HepG2 (cell line): ENCODE results near the gene ZCCHC4. TPM values are rescaled to one million over a fixed set of nuclear protein-coding genes. Genes with fewer than 3 reads are reported as not detected.

Experiments used
- ARID2 ChIP-seq: sonication (generic); formaldehyde crosslinking; IDR thresholded peaks from 2 replicates; pipeline ENCODE4 v1.8.1; 2022; ENCODE audit warnings: mild to moderate bottlenecking, missing genetic modification reagents, borderline replicate concordance
- ATF5 ChIP-seq: sonication (generic); formaldehyde crosslinking; IDR thresholded peaks from 2 replicates; pipeline ENCODE4 v1.4.0; 2020; ENCODE audit warnings: mild to moderate bottlenecking, low read depth, missing genetic modification reagents
- ATF6 ChIP-seq: sonication (generic); formaldehyde crosslinking; conservative IDR thresholded peaks from 2 replicates; pipeline ENCODE4 v1.4.0; 2020; ENCODE audit warnings: missing genetic modification reagents
- ATM ChIP-seq: fragments of 450-650 bp; IDR thresholded peaks from 2 replicates; pipeline ENCODE4 v1.7.1; 2017; ENCODE audit warnings: mild to moderate bottlenecking, borderline replicate concordance
- DR1 ChIP-seq: sonication (generic); formaldehyde crosslinking; IDR thresholded peaks from 2 replicates; pipeline ENCODE4 v1.8.0; 2021; ENCODE audit warnings: mild to moderate bottlenecking, missing genetic modification reagents, inconsistent platforms
- HCFC1 ChIP-seq: fragments of 150-350 bp; IDR thresholded peaks from 2 replicates; pipeline ENCODE4 v1.6.1; 2014; ENCODE audit warnings: low read depth, low read length
- KLF9 ChIP-seq: IDR thresholded peaks from 2 replicates; pipeline ENCODE4 v1.6.1; 2016; ENCODE audit warnings: low read depth
- MAFK ChIP-seq, 2 experiments: IDR thresholded peaks in 1 of 2; conservative IDR thresholded peaks in 1 of 2; 2 replicates each; pipeline ENCODE4 v1.6.1; 2011; ENCODE audit warnings: improper control_type of control experiment in 2 of 2, low read length in 2 of 2
- SPEN ChIP-seq: sonication (generic); formaldehyde crosslinking; IDR thresholded peaks from 2 replicates; pipeline ENCODE4 v1.5.1; 2020; ENCODE audit warnings: low read depth, mild to moderate bottlenecking, missing genetic modification reagents
- ZNF20 ChIP-seq: sonication (generic); formaldehyde crosslinking; IDR thresholded peaks from 2 replicates; pipeline ENCODE4 v1.4.0; 2020; ENCODE audit warnings: mild to moderate bottlenecking, moderate library complexity, missing genetic modification reagents
- polyA plus RNA-seq, 8 experiments: library from polyadenylated mRNA; depleted of rRNA in 3 of 8; stranded (reverse) in 7 of 8; unstranded in 1 of 8; fragments of >200 nt; fragmentation: Illumina TruSeq in 4 of 8; extraction: Trizol in 4 of 8; gene quantifications; 2 replicates each; pipeline versions ENCODE4 v1.2.1 to v1.2.3, GENCODE V29; 2011 to 2016; ENCODE audit warnings: low read depth in 4 of 8, missing spikeins in 1 of 8, mixed read lengths in 1 of 8; ENCODE audit not compliant: insufficient read depth in 1 of 8
- total RNA-seq, 5 experiments: library from RNA; depleted of rRNA; stranded (reverse); fragments of >200 nt; fragmentation: Illumina TruSeq; extraction: Trizol; gene quantifications; 2 replicates each; pipeline ENCODE4 v1.2.3, GENCODE V29; 2016; ENCODE audit warnings: low read depth in 1 of 5
- TF ChIP-seq, protein P1 (sequence below): sonication (generic); formaldehyde crosslinking; IDR thresholded peaks from 2 replicates; pipeline ENCODE4 v1.5.1; 2020; ENCODE audit warnings: mild to moderate bottlenecking, missing genetic modification reagents, borderline replicate concordance
- TF ChIP-seq, protein P2 (sequence below): sonication (generic); formaldehyde crosslinking; IDR thresholded peaks from 2 replicates; pipeline ENCODE4 v1.4.0; 2020; ENCODE audit warnings: missing genetic modification reagents
- TF ChIP-seq, protein P3 (sequence below): sonication (generic); formaldehyde crosslinking; IDR thresholded peaks from 2 replicates; pipeline ENCODE4 v1.5.1; 2020; ENCODE audit warnings: missing genetic modification reagents, mild to moderate bottlenecking, borderline replicate concordance

Gene ZCCHC4
- total and polyA plus RNA-seq, 2 of the 13 experiments (the other 11 are each of a cell fraction or from before 2014, with no cell fraction given): 13.2 to 15.0 TPM

DNA sequence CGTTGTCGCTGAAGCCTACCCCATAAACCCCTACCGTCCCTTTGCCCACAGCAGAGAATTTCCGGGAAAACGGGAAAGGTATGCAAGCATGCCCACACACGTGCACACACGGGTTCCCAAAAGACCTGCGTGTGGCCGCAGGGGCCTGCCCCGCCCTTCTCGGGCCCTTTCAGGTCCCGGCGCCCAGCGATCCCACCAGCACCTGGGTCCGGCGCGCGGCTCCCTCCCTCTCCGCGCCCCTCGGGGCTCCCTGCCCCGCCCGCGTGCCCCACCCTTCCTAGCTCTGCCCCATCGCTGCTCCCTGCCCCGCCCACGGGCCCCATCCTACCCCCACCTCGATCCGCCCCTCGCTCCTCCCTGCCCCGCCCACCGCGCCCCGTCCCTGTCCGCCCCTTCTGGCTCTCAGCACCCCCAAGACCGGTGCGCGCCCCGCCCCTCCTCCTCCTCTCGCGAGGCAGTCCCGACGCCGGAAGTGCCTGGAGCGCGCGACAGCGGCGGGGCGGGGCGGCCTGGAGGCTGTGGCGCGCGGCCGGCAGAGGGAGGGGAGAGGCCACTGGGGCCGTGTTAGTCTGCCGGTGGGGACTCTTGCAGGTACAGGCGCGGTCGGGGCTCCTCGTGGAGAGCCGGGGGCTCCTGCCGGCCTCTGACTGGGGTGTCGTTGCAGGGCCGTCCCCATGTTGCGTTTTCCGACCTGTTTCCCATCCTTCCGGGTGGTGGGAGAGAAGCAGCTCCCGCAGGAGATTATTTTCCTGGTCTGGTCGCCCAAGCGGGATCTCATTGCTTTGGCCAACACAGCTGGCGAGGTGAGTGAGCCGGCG, 64.4 kb downstream of the ZCCHC4 start, which contains the start of gene ANAPC4 (continued):
- TF ChIP-seq, protein P1, sequence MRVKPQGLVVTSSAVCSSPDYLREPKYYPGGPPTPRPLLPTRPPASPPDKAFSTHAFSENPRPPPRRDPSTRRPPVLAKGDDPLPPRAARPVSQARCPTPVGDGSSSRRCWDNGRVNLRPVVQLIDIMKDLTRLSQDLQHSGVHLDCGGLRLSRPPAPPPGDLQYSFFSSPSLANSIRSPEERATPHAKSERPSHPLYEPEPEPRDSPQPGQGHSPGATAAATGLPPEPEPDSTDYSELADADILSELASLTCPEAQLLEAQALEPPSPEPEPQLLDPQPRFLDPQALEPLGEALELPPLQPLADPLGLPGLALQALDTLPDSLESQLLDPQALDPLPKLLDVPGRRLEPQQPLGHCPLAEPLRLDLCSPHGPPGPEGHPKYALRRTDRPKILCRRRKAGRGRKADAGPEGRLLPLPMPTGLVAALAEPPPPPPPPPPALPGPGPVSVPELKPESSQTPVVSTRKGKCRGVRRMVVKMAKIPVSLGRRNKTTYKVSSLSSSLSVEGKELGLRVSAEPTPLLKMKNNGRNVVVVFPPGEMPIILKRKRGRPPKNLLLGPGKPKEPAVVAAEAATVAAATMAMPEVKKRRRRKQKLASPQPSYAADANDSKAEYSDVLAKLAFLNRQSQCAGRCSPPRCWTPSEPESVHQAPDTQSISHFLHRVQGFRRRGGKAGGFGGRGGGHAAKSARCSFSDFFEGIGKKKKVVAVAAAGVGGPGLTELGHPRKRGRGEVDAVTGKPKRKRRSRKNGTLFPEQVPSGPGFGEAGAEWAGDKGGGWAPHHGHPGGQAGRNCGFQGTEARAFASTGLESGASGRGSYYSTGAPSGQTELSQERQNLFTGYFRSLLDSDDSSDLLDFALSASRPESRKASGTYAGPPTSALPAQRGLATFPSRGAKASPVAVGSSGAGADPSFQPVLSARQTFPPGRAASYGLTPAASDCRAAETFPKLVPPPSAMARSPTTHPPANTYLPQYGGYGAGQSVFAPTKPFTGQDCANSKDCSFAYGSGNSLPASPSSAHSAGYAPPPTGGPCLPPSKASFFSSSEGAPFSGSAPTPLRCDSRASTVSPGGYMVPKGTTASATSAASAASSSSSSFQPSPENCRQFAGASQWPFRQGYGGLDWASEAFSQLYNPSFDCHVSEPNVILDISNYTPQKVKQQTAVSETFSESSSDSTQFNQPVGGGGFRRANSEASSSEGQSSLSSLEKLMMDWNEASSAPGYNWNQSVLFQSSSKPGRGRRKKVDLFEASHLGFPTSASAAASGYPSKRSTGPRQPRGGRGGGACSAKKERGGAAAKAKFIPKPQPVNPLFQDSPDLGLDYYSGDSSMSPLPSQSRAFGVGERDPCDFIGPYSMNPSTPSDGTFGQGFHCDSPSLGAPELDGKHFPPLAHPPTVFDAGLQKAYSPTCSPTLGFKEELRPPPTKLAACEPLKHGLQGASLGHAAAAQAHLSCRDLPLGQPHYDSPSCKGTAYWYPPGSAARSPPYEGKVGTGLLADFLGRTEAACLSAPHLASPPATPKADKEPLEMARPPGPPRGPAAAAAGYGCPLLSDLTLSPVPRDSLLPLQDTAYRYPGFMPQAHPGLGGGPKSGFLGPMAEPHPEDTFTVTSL (CRISPR knock-in tag): no peak
- TF ChIP-seq DR1 (CRISPR knock-in tag) (no peak), ATF6 (no peak), ATF5 (CRISPR knock-in tag) (no peak), ARID2 (CRISPR knock-in tag) (no peak), KLF9 (CRISPR knock-in tag) (no peak), ZNF20 (CRISPR knock-in tag) (no peak), SPEN (CRISPR knock-in tag) (peak; percentile 51; the same call in 1 of the 2 replicates), HCFC1 (no peak), ATM (no peak), MAFK (conservative IDR thresholded peaks at IDR 0.05 in 1 of 2, IDR thresholded peaks at IDR 0.05 in 1 of 2; ENCODE audit: low read length in 2 of 2) (no peak)
- TF ChIP-seq, protein P2, sequence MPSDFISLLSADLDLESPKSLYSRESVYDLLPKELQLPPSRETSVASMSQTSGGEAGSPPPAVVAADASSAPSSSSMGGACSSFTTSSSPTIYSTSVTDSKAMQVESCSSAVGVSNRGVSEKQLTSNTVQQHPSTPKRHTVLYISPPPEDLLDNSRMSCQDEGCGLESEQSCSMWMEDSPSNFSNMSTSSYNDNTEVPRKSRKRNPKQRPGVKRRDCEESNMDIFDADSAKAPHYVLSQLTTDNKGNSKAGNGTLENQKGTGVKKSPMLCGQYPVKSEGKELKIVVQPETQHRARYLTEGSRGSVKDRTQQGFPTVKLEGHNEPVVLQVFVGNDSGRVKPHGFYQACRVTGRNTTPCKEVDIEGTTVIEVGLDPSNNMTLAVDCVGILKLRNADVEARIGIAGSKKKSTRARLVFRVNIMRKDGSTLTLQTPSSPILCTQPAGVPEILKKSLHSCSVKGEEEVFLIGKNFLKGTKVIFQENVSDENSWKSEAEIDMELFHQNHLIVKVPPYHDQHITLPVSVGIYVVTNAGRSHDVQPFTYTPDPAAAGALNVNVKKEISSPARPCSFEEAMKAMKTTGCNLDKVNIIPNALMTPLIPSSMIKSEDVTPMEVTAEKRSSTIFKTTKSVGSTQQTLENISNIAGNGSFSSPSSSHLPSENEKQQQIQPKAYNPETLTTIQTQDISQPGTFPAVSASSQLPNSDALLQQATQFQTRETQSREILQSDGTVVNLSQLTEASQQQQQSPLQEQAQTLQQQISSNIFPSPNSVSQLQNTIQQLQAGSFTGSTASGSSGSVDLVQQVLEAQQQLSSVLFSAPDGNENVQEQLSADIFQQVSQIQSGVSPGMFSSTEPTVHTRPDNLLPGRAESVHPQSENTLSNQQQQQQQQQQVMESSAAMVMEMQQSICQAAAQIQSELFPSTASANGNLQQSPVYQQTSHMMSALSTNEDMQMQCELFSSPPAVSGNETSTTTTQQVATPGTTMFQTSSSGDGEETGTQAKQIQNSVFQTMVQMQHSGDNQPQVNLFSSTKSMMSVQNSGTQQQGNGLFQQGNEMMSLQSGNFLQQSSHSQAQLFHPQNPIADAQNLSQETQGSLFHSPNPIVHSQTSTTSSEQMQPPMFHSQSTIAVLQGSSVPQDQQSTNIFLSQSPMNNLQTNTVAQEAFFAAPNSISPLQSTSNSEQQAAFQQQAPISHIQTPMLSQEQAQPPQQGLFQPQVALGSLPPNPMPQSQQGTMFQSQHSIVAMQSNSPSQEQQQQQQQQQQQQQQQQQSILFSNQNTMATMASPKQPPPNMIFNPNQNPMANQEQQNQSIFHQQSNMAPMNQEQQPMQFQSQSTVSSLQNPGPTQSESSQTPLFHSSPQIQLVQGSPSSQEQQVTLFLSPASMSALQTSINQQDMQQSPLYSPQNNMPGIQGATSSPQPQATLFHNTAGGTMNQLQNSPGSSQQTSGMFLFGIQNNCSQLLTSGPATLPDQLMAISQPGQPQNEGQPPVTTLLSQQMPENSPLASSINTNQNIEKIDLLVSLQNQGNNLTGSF: no peak
- TF ChIP-seq, protein P3, sequence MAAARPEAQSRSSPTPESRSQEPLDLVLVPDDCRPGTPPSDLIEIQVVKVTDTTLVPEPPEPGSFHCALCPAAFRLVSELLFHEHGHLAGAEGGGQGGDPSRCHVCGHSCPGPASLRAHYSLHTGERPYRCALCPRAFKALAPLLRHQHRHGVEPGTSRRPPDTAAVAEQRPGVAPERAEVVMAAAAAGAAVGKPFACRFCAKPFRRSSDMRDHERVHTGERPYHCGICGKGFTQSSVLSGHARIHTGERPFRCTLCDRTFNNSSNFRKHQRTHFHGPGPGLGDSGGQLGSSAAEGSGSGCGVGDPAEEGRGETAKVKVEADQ: no peak
